ENCODE measurements around the gene RAB20.
"Not testable (repeated sequence)": the region's sequence is repeated elsewhere in the genome, so short reads cannot be mapped to it uniquely, and the experiment has no call there.

The RAB20 gene

GRCh38 chr13:110506859-110507566 lies 54.5 kb downstream of the RAB20 start:
- no peak for DNase-seq

- DNase-seq = no peak
Observed at GRCh38 chr13:110506396-110506795, 55.1 kb downstream of the RAB20 start.

- no peak for DNase-seq
Observed at GRCh38 chr13:110505594-110505993, 55.9 kb downstream of the RAB20 start.

- no peak for DNase-seq
Observed at GRCh38 chr13:110503979-110504499, 57.5 kb downstream of the RAB20 start.

- DNase-seq = no peak
Observed at GRCh38 chr13:110503037-110503901, 58.3 kb downstream of the RAB20 start.

GRCh38 chr13:110501188-110501587 lies 60.3 kb downstream of the RAB20 start:
- DNase-seq = no peak

- no peak for DNase-seq
Observed at GRCh38 chr13:110500341-110500740, 61.2 kb downstream of the RAB20 start.

GRCh38 chr13:110499621-110500281 lies 61.8 kb downstream of the RAB20 start:
- DNase-seq = peak; percentile 78

- no peak for DNase-seq
Observed at GRCh38 chr13:110498765-110499164, 62.8 kb downstream of the RAB20 start.

- DNase-seq = no peak
Observed at GRCh38 chr13:110498327-110498726, 63.2 kb downstream of the RAB20 start.

GRCh38 chr13:110497896-110498295 lies 63.6 kb downstream of the RAB20 start:
- not testable (repeated sequence) for DNase-seq

GRCh38 chr13:110497003-110497402 lies 64.5 kb downstream of the RAB20 start:
- DNase-seq = no peak

- no peak for DNase-seq
Observed at GRCh38 chr13:110496281-110496680, 65.2 kb downstream of the RAB20 start.

- no peak for DNase-seq
Observed at GRCh38 chr13:110495881-110496280, 65.6 kb downstream of the RAB20 start.

- DNase-seq = no peak
Observed at GRCh38 chr13:110495376-110495775, 66.1 kb downstream of the RAB20 start.

GRCh38 chr13:110493613-110494012 lies 67.9 kb downstream of the RAB20 start:
- no peak for DNase-seq

- DNase-seq = no peak
Observed at GRCh38 chr13:110492679-110493593, 68.6 kb downstream of the RAB20 start.

- DNase-seq = no peak
Observed at GRCh38 chr13:110491869-110492678, 69.4 kb downstream of the RAB20 start.

GRCh38 chr13:110490009-110490770 lies 71.3 kb downstream of the RAB20 start:
- no peak for DNase-seq

GRCh38 chr13:110486880-110487279 lies 74.6 kb downstream of the RAB20 start:
- not testable (repeated sequence) for DNase-seq

All from NCI-H1417 treated with DMSO at 0.1 percent for 48 hours (cell line).